ENCODE data around the gene MORC1. TPM values are rescaled to one million over a fixed set of nuclear protein-coding genes. Genes with fewer than 3 reads are reported as not detected.

Gene MORC1
- total RNA-seq, 4 donors from 2014 or later = not detected

GRCh38 chr3:109073116-109073515 is 44.8 kb downstream of the MORC1 start:
- Histone ChIP-seq H3K4me3 (no peak overlapping the region), H3K27ac (replicated peaks in 1 of 4) (no peak overlapping the region), H3K36me3 (no peaks in the 10 kb centered on the region), H3K27me3 (no peaks in the 10 kb centered on the region), H3K4me1 (peaks cover 0 to 2% (median 0%) of the 10 kb centered on the region in 4 donors), H3K9me3 (no peaks in the 10 kb centered on the region)
- DNase-seq (ENCODE audit: extremely low spot score) = no peak
- WGBS = 47% methylated on average over 1 of the region's 1 CpG
- TF ChIP-seq EP300 (IDR thresholded peaks at IDR 0.05) = no peak
- TF ChIP-seq CTCF (IDR thresholded peaks at IDR 0.05) = no peak
- TF ChIP-seq POLR2A (IDR thresholded peaks at IDR 0.05; ENCODE audit: low read depth) = no peak
- no peak for TF ChIP-seq POLR2AphosphoS5 (IDR thresholded peaks at IDR 0.05)
- intact Hi-C loops (cut with DNase I) = no loop called here

GRCh38 chr3:109072194-109072593 is 45.7 kb downstream of the MORC1 start:
- H3K9me3 ChIP-seq = no peaks in the 10 kb centered on the region
- no peak for DNase-seq (ENCODE audit: extremely low spot score)
- no peaks in the 10 kb centered on the region for H3K36me3 ChIP-seq
- H3K27me3 ChIP-seq = no peaks in the 10 kb centered on the region
- H3K27ac ChIP-seq (replicated peaks in 1 of 4) = no peak overlapping the region
- TF ChIP-seq CTCF (IDR thresholded peaks at IDR 0.05) (no peak), POLR2A (IDR thresholded peaks at IDR 0.05; ENCODE audit: low read depth) (no peak), EP300 (IDR thresholded peaks at IDR 0.05) (no peak), POLR2AphosphoS5 (IDR thresholded peaks at IDR 0.05) (no peak)
- peaks cover 0 to 2% (median 0%) of the 10 kb centered on the region in 4 donors for H3K4me1 ChIP-seq
- intact Hi-C loops (cut with DNase I) = no loop called here
- WGBS = 68% methylated on average over 7 of the region's 7 CpGs
- no peak overlapping the region for H3K4me3 ChIP-seq

- H3K27ac ChIP-seq (replicated peaks in 1 of 4) = no peak overlapping the region
- DNase-seq (ENCODE audit: extremely low spot score) = no peak
- peaks cover 0 to 2% (median 0%) of the 10 kb centered on the region in 4 donors for H3K4me1 ChIP-seq
- no peaks in the 10 kb centered on the region for H3K9me3 ChIP-seq
- TF ChIP-seq CTCF (IDR thresholded peaks at IDR 0.05) = no peak
- TF ChIP-seq POLR2AphosphoS5 (IDR thresholded peaks at IDR 0.05) = no peak
- TF ChIP-seq EP300 (IDR thresholded peaks at IDR 0.05) = no peak
- TF ChIP-seq POLR2A (IDR thresholded peaks at IDR 0.05; ENCODE audit: low read depth) = no peak
- no peaks in the 10 kb centered on the region for H3K36me3 ChIP-seq
- WGBS = 51% methylated on average over 4 of the region's 4 CpGs
- H3K4me3 ChIP-seq = no peak overlapping the region
- H3K27me3 ChIP-seq = no peaks in the 10 kb centered on the region
- intact Hi-C loops (cut with DNase I) = no loop called here
Observed at GRCh38 chr3:109071350-109072142, 46.4 kb downstream of the MORC1 start.

- H3K4me1 ChIP-seq = peaks cover 0 to 2% (median 0%) of the 10 kb centered on the region in 4 donors
- DNase-seq (ENCODE audit: extremely low spot score) = no peak
- no peaks in the 10 kb centered on the region for H3K9me3 ChIP-seq
- no peaks in the 10 kb centered on the region for H3K27me3 ChIP-seq
- no peaks in the 10 kb centered on the region for H3K36me3 ChIP-seq
- WGBS = 84% methylated on average over 7 of the region's 7 CpGs
- H3K27ac ChIP-seq (replicated peaks in 1 of 4) = no peak overlapping the region
- intact Hi-C loops (cut with DNase I) = no loop called here
- TF ChIP-seq CTCF (IDR thresholded peaks at IDR 0.05) (no peak), POLR2AphosphoS5 (IDR thresholded peaks at IDR 0.05) (no peak), EP300 (IDR thresholded peaks at IDR 0.05) (no peak), POLR2A (IDR thresholded peaks at IDR 0.05; ENCODE audit: low read depth) (no peak)
- H3K4me3 ChIP-seq = no peak overlapping the region
Observed at GRCh38 chr3:109070211-109070610, 47.7 kb downstream of the MORC1 start.
